Upper lobe of left lung (tissue), 6 donors: ENCODE data around the gene MAU2. TPM values are rescaled to one million over a fixed set of nuclear protein-coding genes. Genes with fewer than 3 reads are reported as not detected.

ENCODE experiments used
- ATAC-seq, 2 donors: fragments of 200-7000 bp; cut with Tn5 transposase; one replicate each; pipeline ENCODE4 v1.9.1; 2022; ENCODE audit warnings: mild to moderate bottlenecking in 2 of 2, moderate library complexity in 2 of 2; ENCODE audit not compliant: low FRiP score in 2 of 2
- DNase-seq, 2 donors: peaks; one replicate each; pipeline ENCODE4 v3.0.0-alpha.2; 2019 to 2020
- H3K27ac ChIP-seq, 4 donors: fragments of 200-600 bp; sonication (generic); one replicate each; pipeline ENCODE4 v1.5.1; 2016 to 2019
- H3K27me3 ChIP-seq, 4 donors: fragments of 200-600 bp; sonication (generic); one replicate each; pipeline ENCODE4 v1.5.1; 2017 to 2019
- H3K36me3 ChIP-seq, 4 donors: fragments of 200-600 bp; sonication (generic); one replicate each; pipeline ENCODE4 v1.5.1; 2016 to 2019
- H3K4me1 ChIP-seq, 4 donors: fragments of 200-600 bp; sonication (generic); one replicate each; pipeline ENCODE4 v1.5.1; 2018 to 2019
- H3K4me3 ChIP-seq, 4 donors: fragments of 200-600 bp; sonication (generic); one replicate each; pipeline ENCODE4 v1.5.1; 2017 to 2019; ENCODE audit warnings: mild to moderate bottlenecking in 2 of 4, moderate library complexity in 1 of 4
- H3K9me3 ChIP-seq, 4 donors: fragments of 200-600 bp; sonication (generic); one replicate each; pipeline ENCODE4 v1.5.1; 2018 to 2019
- CTCF ChIP-seq, 6 experiments: fragments of 450-650 bp in 4 of 6; fragments of 200-600 bp in 2 of 6; sonication (generic) in 2 of 6; IDR thresholded peaks; one replicate each; pipeline ENCODE4 v1.5.1; 2016 to 2019; ENCODE audit warnings: antibody characterized with exemption in 6 of 6
- EP300 ChIP-seq, 4 donors: sonication (generic); formaldehyde crosslinking; IDR thresholded peaks; one replicate each; pipeline ENCODE4 v1.5.1; 2017; ENCODE audit warnings: antibody characterized with exemption in 4 of 4, control low read depth in 2 of 4
- POLR2A ChIP-seq, 4 donors: fragments of 450-650 bp; IDR thresholded peaks; one replicate each; pipeline ENCODE4 v1.5.1; 2016 to 2017; ENCODE audit warnings: antibody characterized with exemption in 4 of 4, mild to moderate bottlenecking in 2 of 4
- POLR2AphosphoS5 ChIP-seq, 2 donors: sonication (generic); formaldehyde crosslinking; IDR thresholded peaks; one replicate each; pipeline ENCODE4 v1.5.1; 2017; ENCODE audit warnings: antibody characterized with exemption in 2 of 2
- WGBS, 2 donors: methylation state at CpG; one replicate each; pipeline ENCODE4 v1.1.5; 2017 to 2018; 5-methylcytosine and 5-hydroxymethylcytosine counted together
- total RNA-seq, 6 donors: library from RNA; depleted of rRNA in 4 of 6; stranded (reverse); fragments of >200 nt in 4 of 6; gene quantifications; one replicate each; pipeline versions ENCODE4 v1.1.0 to v1.2.1, GENCODE V29; 2016 to 2021
- donor health status: DM: no; HTN: no; CAD: no; lungs with moderate emphysema.
- donor health status: DM: no; HTN: yes; CAD: no; lungs with severe emphysema.

The MAU2 gene
- total RNA-seq, 6 donors from 2014 or later: 42.3 to 166 (median 64.2) TPM

- DNase-seq (peak in 1 of 2 donors; percentile 87), ATAC-seq (peak; percentile 2)
- peak overlapping the region; percentile 65 to 100 (median 88) for H3K4me3 ChIP-seq
- peaks cover 7 to 35% (median 29%) of the 10 kb centered on the region in 4 donors for H3K36me3 ChIP-seq
- TF ChIP-seq CTCF (IDR thresholded peaks at IDR 0.05) (no peak), EP300 (IDR thresholded peaks at IDR 0.05) (no peak), POLR2AphosphoS5 (IDR thresholded peaks at IDR 0.05) (no peak), POLR2A (IDR thresholded peaks at IDR 0.05) (no peak)
- no peaks in the 10 kb centered on the region for H3K27me3 ChIP-seq
- peak overlapping the region; percentile 89 to 97 (median 90) for H3K27ac ChIP-seq
- no peaks in the 10 kb centered on the region for H3K9me3 ChIP-seq
- 8 to 14% methylated on average over 19 to 32 of the region's 32 CpGs for WGBS, 2 donors
- peaks cover 26 to 45% (median 27%) of the 10 kb centered on the region in 4 donors for H3K4me1 ChIP-seq
These were observed 783 bp upstream of the MAU2 start for GRCh38 chr19:19319732-19320360.

GRCh38 chr19:19321141-19321577 lies 530 bp downstream of the MAU2 start:
- Histone ChIP-seq H3K4me3 (peak overlapping the region; percentile 65 to 100 (median 88)), H3K27ac (peak overlapping the region; percentile 89 to 97 (median 90)), H3K27me3 (no peaks in the 10 kb centered on the region), H3K36me3 (peaks cover 0 to 35% (median 28%) of the 10 kb centered on the region in 4 donors), H3K9me3 (no peaks in the 10 kb centered on the region), H3K4me1 (peaks cover 26 to 45% (median 27%) of the 10 kb centered on the region in 4 donors)
- peak in 1 of 2 donors; percentile 3 for ATAC-seq
- no peak for TF ChIP-seq CTCF (IDR thresholded peaks at IDR 0.05)
- 0 to 2% methylated on average over 4 to 13 of the region's 34 CpGs for WGBS, 2 donors
- no peak for DNase-seq

GRCh38 chr19:19324059-19324770 lies 3.6 kb downstream of the MAU2 start:
- Histone ChIP-seq H3K4me3 (no peak overlapping the region), H3K9me3 (no peaks in the 10 kb centered on the region), H3K36me3 (peaks cover 0 to 49% (median 28%) of the 10 kb centered on the region in 4 donors), H3K4me1 (peaks cover 23 to 49% (median 28%) of the 10 kb centered on the region in 4 donors), H3K27ac (no peak overlapping the region), H3K27me3 (no peaks in the 10 kb centered on the region)
- no peak for ATAC-seq
- DNase-seq: no peak
- no peak for TF ChIP-seq EP300 (IDR thresholded peaks at IDR 0.05)
- TF ChIP-seq POLR2A (IDR thresholded peaks at IDR 0.05): no peak
- no peak for TF ChIP-seq CTCF (IDR thresholded peaks at IDR 0.05)
- no peak for TF ChIP-seq POLR2AphosphoS5 (IDR thresholded peaks at IDR 0.05)
- 88 to 92% methylated on average over 7 of the region's 7 CpGs for WGBS, 2 donors

GRCh38 chr19:19327672-19328071 lies 7.0 kb downstream of the MAU2 start:
- H3K9me3 ChIP-seq: no peaks in the 10 kb centered on the region
- no peak overlapping the region for H3K4me3 ChIP-seq
- ATAC-seq: no peak
- peaks cover 6 to 26% (median 9%) of the 10 kb centered on the region in 4 donors for H3K4me1 ChIP-seq
- 91 to 96% methylated on average over 7 to 8 of the region's 8 CpGs for WGBS, 2 donors
- TF ChIP-seq POLR2A (IDR thresholded peaks at IDR 0.05): no peak
- no peak for TF ChIP-seq EP300 (IDR thresholded peaks at IDR 0.05)
- no peak for TF ChIP-seq POLR2AphosphoS5 (IDR thresholded peaks at IDR 0.05)
- TF ChIP-seq CTCF (IDR thresholded peaks at IDR 0.05): no peak
- no peaks in the 10 kb centered on the region for H3K27me3 ChIP-seq
- peaks cover 4 to 82% (median 61%) of the 10 kb centered on the region in 4 donors for H3K36me3 ChIP-seq
- no peak for DNase-seq
- H3K27ac ChIP-seq: no peak overlapping the region
